Panc1 (cell line): ENCODE measurements around the gene DNAJC16. TPM values are rescaled to one million over a fixed set of nuclear protein-coding genes. Genes with fewer than 3 reads are reported as not detected.

Experiments used
- ATAC-seq: fragments of 200-7000 bp; cut with Tn5 transposase; 2 replicates; pipeline ENCODE4 v1.9.1; 2020; ENCODE audit warnings: mild to moderate bottlenecking, moderate library complexity
- BruUV-seq: library from RNA; stranded (reverse); fragments of 400-500 nt; replicated peaks from 2 replicates; lab custom pipeline; 2021; lab: Mats Ljungman, UMichigan
- CTCF ChIA-PET: fragments of 300-600 bp; sonication (Branson Sonifier 250); formaldehyde crosslinking; loops from one replicate; lab custom pipeline; 2022; ENCODE audit warnings: antibody characterized with exemption; lab: Charles Lee
- POLR2A ChIA-PET: fragments of 300-600 bp; sonication (Branson Sonifier 250); formaldehyde crosslinking; loops from one replicate; lab custom pipeline; 2022; ENCODE audit warnings: antibody characterized with exemption; lab: Charles Lee
- DNase-seq: peaks from one replicate; pipeline ENCODE4 v3.0.0-alpha.2; 2010; ENCODE audit warnings: low read depth, low spot score
- H3K27ac ChIP-seq: 2 replicates; pipeline ENCODE4 v1.5.1; 2011; ENCODE audit warnings: mild to moderate bottlenecking, low read length, inconsistent platforms
- H3K27me3 ChIP-seq: fragments of 200-500 bp; sonication (Bioruptor generic); 2 replicates; pipeline ENCODE4 v1.6.0; 2014; ENCODE audit warnings: low read length, inconsistent platforms; ENCODE audit not compliant: control insufficient read depth, insufficient read depth
- H3K36me3 ChIP-seq: fragments of 200-500 bp; sonication (Bioruptor generic); 2 replicates; pipeline ENCODE4 v1.5.1; 2014; ENCODE audit warnings: inconsistent platforms, mild to moderate bottlenecking, low read length, moderate library complexity; ENCODE audit not compliant: control insufficient read depth, insufficient read depth
- H3K4me1 ChIP-seq: 2 replicates; pipeline ENCODE4 v1.5.1; 2011; ENCODE audit warnings: inconsistent platforms, mild to moderate bottlenecking, low read length, moderate library complexity; ENCODE audit not compliant: control insufficient read depth, insufficient read depth
- H3K4me3 ChIP-seq, 2 experiments: 2 replicates each; pipeline ENCODE4 v1.5.1; 2011 to 2012; ENCODE audit warnings: low read depth in 2 of 2, low read length in 2 of 2, mild to moderate bottlenecking in 2 of 2, inconsistent platforms in 1 of 2, moderate library complexity in 1 of 2
- H3K9me3 ChIP-seq: fragments of 200-500 bp; sonication (Bioruptor generic); 2 replicates; pipeline ENCODE4 v1.5.1; 2014; ENCODE audit warnings: low read depth, mild to moderate bottlenecking, inconsistent platforms, low read length, moderate library complexity; ENCODE audit not compliant: control insufficient read depth, insufficient read depth
- POLR2AphosphoS5 ChIP-seq: IDR thresholded peaks from 2 replicates; pipeline ENCODE4 v1.6.1; 2012; ENCODE audit warnings: mild to moderate bottlenecking, low read depth, low read length, moderate library complexity
- SIN3A ChIP-seq: IDR thresholded peaks from 2 replicates; pipeline ENCODE4 v1.6.1; 2012; ENCODE audit warnings: low read depth, mild to moderate bottlenecking, low read length, moderate library complexity, borderline replicate concordance; ENCODE audit not compliant: insufficient read depth
- TCF7L2 ChIP-seq: IDR thresholded peaks from 2 replicates; pipeline ENCODE4 v1.6.1; 2011; ENCODE audit warnings: mild to moderate bottlenecking, low read depth, low read length, inconsistent platforms
- in situ Hi-C: cut with HindIII; loops from 2 replicates; pipeline ENCODE4 v1.10.0; 2016; ENCODE audit warnings: low sequenced_read_pairs, low pct_unique_long_range_greater_than_20kb
- intact Hi-C: fragments of 100-400 bp; cut with micrococcal nuclease; formaldehyde crosslinking; loops from one replicate; pipeline ENCODE4 v1.10.0; 2022; ENCODE audit not compliant: unreplicated experiment
- total RNA-seq: library from RNA; stranded (reverse); gene quantifications from one replicate; pipeline ENCODE4 v1.2.1, GENCODE V29; 2021; ENCODE audit not compliant: unreplicated experiment
- TF ChIP-seq, protein P1 (sequence below): fragments of 450-650 bp; IDR thresholded peaks from 2 replicates; pipeline ENCODE4 v1.5.1; 2017; ENCODE audit warnings: mild to moderate bottlenecking
- TF ChIP-seq, protein P2 (sequence below), 2 experiments: IDR thresholded peaks; 2 replicates each; pipeline ENCODE4 v1.6.1; 2011 to 2012; ENCODE audit warnings: low read depth in 2 of 2, control low read depth in 1 of 2, low read length in 1 of 2, mild to moderate bottlenecking in 1 of 2, moderate library complexity in 1 of 2; ENCODE audit not compliant: insufficient read depth in 1 of 2

The DNAJC16 gene
- total RNA-seq, 1 experiment from 2014 or later = 22.0 TPM

DNA sequence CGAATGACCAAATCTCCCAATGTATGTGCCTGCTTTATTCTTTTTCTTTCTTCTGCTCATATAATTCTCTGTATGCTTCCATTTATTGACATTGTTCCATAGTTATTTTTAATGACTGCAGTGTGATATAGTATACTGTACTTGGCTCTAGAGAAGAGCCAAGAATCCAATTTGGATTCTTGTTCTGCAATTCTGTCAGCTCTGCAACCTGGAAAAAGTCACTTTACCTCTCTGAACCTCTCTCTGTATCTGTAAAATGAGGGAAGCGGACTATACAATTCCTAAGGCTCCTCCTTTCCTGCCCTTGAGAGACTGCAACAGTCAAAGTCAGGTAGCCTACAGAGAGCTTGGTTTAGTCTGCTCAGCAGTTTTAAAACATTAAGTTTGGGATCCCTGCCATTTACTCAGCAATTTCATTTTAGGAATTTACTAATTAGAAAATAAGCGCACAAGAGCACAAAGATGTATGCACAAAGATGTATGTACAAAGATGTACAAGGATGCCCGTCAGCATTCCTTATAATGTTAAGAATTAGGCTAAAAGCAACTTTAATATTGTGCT, 14.7 kb downstream of the DNAJC16 start:
- POLR2A ChIA-PET = no interaction called here
- no peak for TF ChIP-seq POLR2AphosphoS5
- TF ChIP-seq SIN3A = no peak
- TF ChIP-seq TCF7L2 = no peak
- TF ChIP-seq, protein P1, sequence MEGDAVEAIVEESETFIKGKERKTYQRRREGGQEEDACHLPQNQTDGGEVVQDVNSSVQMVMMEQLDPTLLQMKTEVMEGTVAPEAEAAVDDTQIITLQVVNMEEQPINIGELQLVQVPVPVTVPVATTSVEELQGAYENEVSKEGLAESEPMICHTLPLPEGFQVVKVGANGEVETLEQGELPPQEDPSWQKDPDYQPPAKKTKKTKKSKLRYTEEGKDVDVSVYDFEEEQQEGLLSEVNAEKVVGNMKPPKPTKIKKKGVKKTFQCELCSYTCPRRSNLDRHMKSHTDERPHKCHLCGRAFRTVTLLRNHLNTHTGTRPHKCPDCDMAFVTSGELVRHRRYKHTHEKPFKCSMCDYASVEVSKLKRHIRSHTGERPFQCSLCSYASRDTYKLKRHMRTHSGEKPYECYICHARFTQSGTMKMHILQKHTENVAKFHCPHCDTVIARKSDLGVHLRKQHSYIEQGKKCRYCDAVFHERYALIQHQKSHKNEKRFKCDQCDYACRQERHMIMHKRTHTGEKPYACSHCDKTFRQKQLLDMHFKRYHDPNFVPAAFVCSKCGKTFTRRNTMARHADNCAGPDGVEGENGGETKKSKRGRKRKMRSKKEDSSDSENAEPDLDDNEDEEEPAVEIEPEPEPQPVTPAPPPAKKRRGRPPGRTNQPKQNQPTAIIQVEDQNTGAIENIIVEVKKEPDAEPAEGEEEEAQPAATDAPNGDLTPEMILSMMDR = no peak
- TF ChIP-seq, protein P2, sequence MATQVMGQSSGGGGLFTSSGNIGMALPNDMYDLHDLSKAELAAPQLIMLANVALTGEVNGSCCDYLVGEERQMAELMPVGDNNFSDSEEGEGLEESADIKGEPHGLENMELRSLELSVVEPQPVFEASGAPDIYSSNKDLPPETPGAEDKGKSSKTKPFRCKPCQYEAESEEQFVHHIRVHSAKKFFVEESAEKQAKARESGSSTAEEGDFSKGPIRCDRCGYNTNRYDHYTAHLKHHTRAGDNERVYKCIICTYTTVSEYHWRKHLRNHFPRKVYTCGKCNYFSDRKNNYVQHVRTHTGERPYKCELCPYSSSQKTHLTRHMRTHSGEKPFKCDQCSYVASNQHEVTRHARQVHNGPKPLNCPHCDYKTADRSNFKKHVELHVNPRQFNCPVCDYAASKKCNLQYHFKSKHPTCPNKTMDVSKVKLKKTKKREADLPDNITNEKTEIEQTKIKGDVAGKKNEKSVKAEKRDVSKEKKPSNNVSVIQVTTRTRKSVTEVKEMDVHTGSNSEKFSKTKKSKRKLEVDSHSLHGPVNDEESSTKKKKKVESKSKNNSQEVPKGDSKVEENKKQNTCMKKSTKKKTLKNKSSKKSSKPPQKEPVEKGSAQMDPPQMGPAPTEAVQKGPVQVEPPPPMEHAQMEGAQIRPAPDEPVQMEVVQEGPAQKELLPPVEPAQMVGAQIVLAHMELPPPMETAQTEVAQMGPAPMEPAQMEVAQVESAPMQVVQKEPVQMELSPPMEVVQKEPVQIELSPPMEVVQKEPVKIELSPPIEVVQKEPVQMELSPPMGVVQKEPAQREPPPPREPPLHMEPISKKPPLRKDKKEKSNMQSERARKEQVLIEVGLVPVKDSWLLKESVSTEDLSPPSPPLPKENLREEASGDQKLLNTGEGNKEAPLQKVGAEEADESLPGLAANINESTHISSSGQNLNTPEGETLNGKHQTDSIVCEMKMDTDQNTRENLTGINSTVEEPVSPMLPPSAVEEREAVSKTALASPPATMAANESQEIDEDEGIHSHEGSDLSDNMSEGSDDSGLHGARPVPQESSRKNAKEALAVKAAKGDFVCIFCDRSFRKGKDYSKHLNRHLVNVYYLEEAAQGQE (IDR thresholded peaks at IDR 0.05; ENCODE audit: insufficient read depth in 1 of 2, low read depth in 2 of 2, low read length in 1 of 2) = no peak
- H3K36me3 ChIP-seq = peaks cover 15% of the 10 kb centered on the region

DNA sequence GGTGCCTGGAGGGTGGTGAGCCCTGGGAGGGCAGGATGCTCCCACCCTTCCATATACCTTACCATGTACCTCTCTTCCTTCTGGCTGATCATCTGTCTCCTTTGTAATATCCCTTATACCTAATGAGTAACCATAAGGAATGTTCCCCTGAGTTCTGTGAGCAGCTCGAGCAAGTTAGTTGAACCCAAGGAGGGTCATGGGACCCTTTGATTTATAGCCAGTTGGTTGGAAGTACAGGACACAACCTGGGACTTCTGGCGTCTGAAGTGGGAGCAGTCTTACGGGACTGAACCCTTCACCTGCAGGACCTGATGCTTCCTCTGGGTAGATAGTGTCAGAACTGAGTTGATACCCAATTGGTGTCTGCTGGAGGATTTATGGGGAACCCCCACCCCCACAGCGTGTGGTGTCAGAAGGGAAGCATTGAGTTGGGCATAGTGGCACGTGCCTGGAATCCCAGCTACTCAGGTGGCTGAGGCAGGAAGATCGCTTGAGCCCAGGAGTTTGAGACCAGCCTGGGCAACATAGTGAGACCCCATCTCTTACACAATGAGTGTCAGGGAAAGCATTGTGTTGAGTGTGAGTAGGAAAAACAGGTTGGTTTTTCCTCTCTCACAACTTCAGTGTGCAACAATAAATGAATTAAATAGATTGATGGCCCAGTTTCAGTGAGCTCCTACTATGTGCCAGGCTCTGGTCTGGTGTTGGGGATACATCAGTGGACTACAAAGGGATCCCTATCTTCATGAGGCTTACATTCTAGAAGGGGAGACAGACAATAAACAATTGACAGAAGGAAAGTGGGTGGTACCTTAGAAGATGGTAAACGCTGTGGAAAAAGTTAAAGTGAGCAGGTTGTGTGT, 16.0 kb downstream of the DNAJC16 start:
- in situ Hi-C loops (no loop called here), intact Hi-C loops (no loop called here)
- POLR2A ChIA-PET = interaction anchor here (0.5 kb wide), 1 partner anchor 66 kb away, joined by 14 read pairs; no protein-coding TSS in a partner anchor
- BruUV-seq = no TSS peak
- DNase-seq (no peak), ATAC-seq (no peak)
- Histone ChIP-seq H3K4me1 (no peaks in the 10 kb centered on the region), H3K27me3 (no peaks in the 10 kb centered on the region), H3K9me3 (no peaks in the 10 kb centered on the region), H3K36me3 (peaks cover 12% of the 10 kb centered on the region), H3K27ac (no peak overlapping the region), H3K4me3 (no peak overlapping the region)
- CTCF ChIA-PET = no interaction called here
- TF ChIP-seq, protein P1 = no peak
- TF ChIP-seq TCF7L2 = no peak
- no peak for TF ChIP-seq SIN3A
- no peak for TF ChIP-seq POLR2AphosphoS5
- TF ChIP-seq, protein P2 (IDR thresholded peaks at IDR 0.05; ENCODE audit: insufficient read depth in 1 of 2, low read depth in 2 of 2, low read length in 1 of 2) = no peak

More for the DNA sequence above, 14.7 kb downstream of the DNAJC16 start:
- Histone ChIP-seq H3K4me3 (no peak overlapping the region), H3K27ac (no peak overlapping the region), H3K4me1 (no peaks in the 10 kb centered on the region), H3K9me3 (no peaks in the 10 kb centered on the region), H3K27me3 (no peaks in the 10 kb centered on the region)
- CTCF ChIA-PET = no interaction called here
- BruUV-seq = no TSS peak
- no peak for ATAC-seq
- no peak for DNase-seq
- in situ Hi-C loops (no loop called here), intact Hi-C loops (no loop called here)
